Measurements from ENCODE around the gene DCAF5. TPM values are rescaled to one million over a fixed set of nuclear protein-coding genes. Genes with fewer than 3 reads are reported as not detected.

The DCAF5 gene
- polyA plus RNA-seq, 3 donors = 22.2 to 55.1 (median 30.6) TPM

DNA sequence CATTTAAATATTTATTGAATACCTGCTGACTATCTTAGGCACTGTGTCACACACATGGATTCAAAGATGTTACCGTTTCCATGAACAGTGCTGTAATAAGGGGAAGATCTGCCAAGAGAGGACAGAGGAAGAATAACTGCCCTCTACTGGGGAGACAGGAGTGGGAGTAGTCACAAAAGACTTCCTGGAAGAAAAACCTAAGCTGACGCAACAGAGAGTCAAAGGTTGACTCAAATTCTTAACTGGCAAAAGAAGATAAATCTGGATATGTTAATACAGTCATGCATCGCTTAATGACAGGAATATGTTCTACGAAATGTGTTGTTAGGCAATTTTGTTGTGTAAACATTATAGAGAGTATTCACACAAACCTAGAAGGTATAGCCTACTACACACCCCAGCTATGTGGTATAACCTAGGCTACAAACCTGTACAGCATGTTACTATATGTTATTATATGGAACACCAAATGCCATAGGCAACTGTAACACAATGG lies 51.5 kb downstream of the DCAF5 start:
- no peak overlapping the region for H3K27ac ChIP-seq (ENCODE audit: low read depth in 1 of 2, low read length in 2 of 2)
- no peak overlapping the region for H2AFZ ChIP-seq (ENCODE audit: insufficient read depth, low read depth, low read length, poor library complexity, severe bottlenecking)
- H3K27me3 ChIP-seq (ENCODE audit: control insufficient read depth in 2 of 2, insufficient read depth in 2 of 2, low read length in 2 of 2) = no peaks in the 10 kb centered on the region
- H3K4me1 ChIP-seq (ENCODE audit: control insufficient read depth in 1 of 2, insufficient read depth in 2 of 2, low read length in 2 of 2) = peaks cover 0 to 7% of the 10 kb centered on the region in 2 donors
- H3K9me3 ChIP-seq (replicated peaks in 1 of 2; ENCODE audit: control insufficient read depth in 1 of 2, insufficient read depth in 1 of 2, low read length in 2 of 2) = no peaks in the 10 kb centered on the region
- TF ChIP-seq CTCF (IDR thresholded peaks at IDR 0.05) = peak; percentile 65
- H3K27ac Mint-ChIP-seq = no peak overlapping the region
- H3K4me1 Mint-ChIP-seq = peaks cover 4% of the 10 kb centered on the region
- peak; percentile 53 to 73 (median 68) for DNase-seq
- no peak overlapping the region for H3K4me3 Mint-ChIP-seq
- no peaks in the 10 kb centered on the region for H3K79me2 ChIP-seq (ENCODE audit: insufficient read depth, low read length)
- no peak overlapping the region for H3K9ac ChIP-seq (ENCODE audit: insufficient read depth, low read length, poor library complexity, severe bottlenecking)
- intact Hi-C loops (cut with micrococcal nuclease) = loop anchor here in 1 of 2 donors (5.0 kb wide), 1 partner anchor 189 kb away; no protein-coding TSS in a partner anchor
- no peak overlapping the region for H3K4me2 ChIP-seq (replicated peaks; ENCODE audit: extremely low read depth, low read length, poor library complexity, severe bottlenecking)
- no CpG with 5 or more reads among the region's 4 CpGs for WGBS (ENCODE audit: insufficient coverage)
- H3K4me3 ChIP-seq (replicated peaks in 1 of 3; ENCODE audit: low read depth in 2 of 3, low read length in 3 of 3) = no peak overlapping the region
- peaks cover 27 to 60% of the 10 kb centered on the region in 2 donors for H3K36me3 ChIP-seq (replicated peaks in 1 of 2; ENCODE audit: control insufficient read depth in 1 of 2, insufficient read depth in 2 of 2, low read length in 2 of 2)
- peaks cover 0 to 1% (median 0%) of the 10 kb centered on the region in 3 donors for H3K27me3 Mint-ChIP-seq (ENCODE audit: low read depth in 3 of 3)
- H4K20me1 ChIP-seq (ENCODE audit: insufficient read depth, low read length) = peaks cover 10% of the 10 kb centered on the region
- H3K36me3 Mint-ChIP-seq = peaks cover 38 to 48% of the 10 kb centered on the region in 2 donors
- no peaks in the 10 kb centered on the region for H3K9me3 Mint-ChIP-seq

GRCh38 chr14:69097974-69098373 lies 54.9 kb downstream of the DCAF5 start:
- no peak overlapping the region for H3K4me2 ChIP-seq (replicated peaks; ENCODE audit: extremely low read depth, low read length, poor library complexity, severe bottlenecking)
- DNase-seq = no peak
- peaks cover 18 to 67% of the 10 kb centered on the region in 2 donors for H3K36me3 ChIP-seq (replicated peaks in 1 of 2; ENCODE audit: control insufficient read depth in 1 of 2, insufficient read depth in 2 of 2, low read length in 2 of 2)
- peaks cover 10% of the 10 kb centered on the region for H4K20me1 ChIP-seq (ENCODE audit: insufficient read depth, low read length)
- H3K9me3 ChIP-seq (replicated peaks in 1 of 2; ENCODE audit: control insufficient read depth in 1 of 2, insufficient read depth in 1 of 2, low read length in 2 of 2) = no peaks in the 10 kb centered on the region
- peaks cover 4% of the 10 kb centered on the region for H3K4me1 Mint-ChIP-seq
- no peak for TF ChIP-seq CTCF (IDR thresholded peaks at IDR 0.05)
- H3K4me1 ChIP-seq (ENCODE audit: control insufficient read depth in 1 of 2, insufficient read depth in 2 of 2, low read length in 2 of 2) = peaks cover 0 to 7% of the 10 kb centered on the region in 2 donors
- H3K27ac Mint-ChIP-seq = peak overlapping the region in 2 of 7 donors; percentile 21 to 76
- intact Hi-C loops (cut with micrococcal nuclease) = no loop called here
- peaks cover 0 to 1% (median 0%) of the 10 kb centered on the region in 3 donors for H3K27me3 Mint-ChIP-seq (ENCODE audit: low read depth in 3 of 3)
- no peaks in the 10 kb centered on the region for H3K79me2 ChIP-seq (ENCODE audit: insufficient read depth, low read length)
- WGBS (ENCODE audit: insufficient coverage) = 96% methylated on average over 2 of the region's 2 CpGs
- H3K9ac ChIP-seq (ENCODE audit: insufficient read depth, low read length, poor library complexity, severe bottlenecking) = no peak overlapping the region
- no peaks in the 10 kb centered on the region for H3K9me3 Mint-ChIP-seq
- no peak overlapping the region for H3K27ac ChIP-seq (ENCODE audit: low read depth in 1 of 2, low read length in 2 of 2)
- H2AFZ ChIP-seq (ENCODE audit: insufficient read depth, low read depth, low read length, poor library complexity, severe bottlenecking) = no peak overlapping the region
- no peak overlapping the region for H3K4me3 ChIP-seq (replicated peaks in 1 of 3; ENCODE audit: low read depth in 2 of 3, low read length in 3 of 3)
- no peaks in the 10 kb centered on the region for H3K27me3 ChIP-seq (ENCODE audit: control insufficient read depth in 2 of 2, insufficient read depth in 2 of 2, low read length in 2 of 2)
- peaks cover 43% of the 10 kb centered on the region in 2 donors for H3K36me3 Mint-ChIP-seq
- H3K4me3 Mint-ChIP-seq = no peak overlapping the region

Measured in CD14-positive monocyte (primary cell).